Uterus (tissue), 4 donors: Measurements from ENCODE around the gene EFNA3. TPM values are rescaled to one million over a fixed set of nuclear protein-coding genes. Genes with fewer than 3 reads are reported as not detected.
A peak's percentile ranks its signal among the peaks of the same experiment; 100 is the strongest.

Source experiments
- DNase-seq, 2 donors: peaks; one replicate each; pipeline ENCODE4 v3.0.0-alpha.2; 2019 to 2020
- H3K27ac ChIP-seq, 2 donors: fragments of 200-600 bp; sonication (generic); 1 replicate in 1 of 2; 2 replicates in 1 of 2; pipeline ENCODE4 v1.5.1; 2016 to 2018
- H3K27me3 ChIP-seq, 2 donors: fragments of 200-600 bp; sonication (generic); one replicate each; pipeline ENCODE4 v1.5.1; 2018 to 2019; ENCODE audit warnings: control low read depth in 1 of 2
- H3K36me3 ChIP-seq, 2 donors: fragments of 200-600 bp; sonication (generic); one replicate each; pipeline ENCODE4 v1.5.1; 2019; ENCODE audit warnings: control low read depth in 1 of 2
- H3K4me1 ChIP-seq, 2 donors: fragments of 200-600 bp; sonication (generic); one replicate each; pipeline ENCODE4 v1.5.1; 2018 to 2019; ENCODE audit warnings: control low read depth in 1 of 2
- H3K4me3 ChIP-seq, 2 donors: fragments of 200-600 bp; sonication (generic); 1 replicate in 1 of 2; 2 replicates in 1 of 2; pipeline ENCODE4 v1.5.1; 2018 to 2019; ENCODE audit warnings: mild to moderate bottlenecking in 1 of 2
- H3K9me3 ChIP-seq, 2 donors: fragments of 200-600 bp; sonication (generic); one replicate each; pipeline ENCODE4 v1.5.1; 2019; ENCODE audit warnings: control low read depth in 1 of 2
- CTCF ChIP-seq, 4 experiments: fragments of 200-600 bp in 2 of 4; fragments of 450-650 bp in 2 of 4; sonication (generic) in 2 of 4; IDR thresholded peaks; one replicate each; pipeline ENCODE4 v1.5.1; 2016 to 2019; ENCODE audit warnings: antibody characterized with exemption in 4 of 4, mild to moderate bottlenecking in 2 of 4, moderate library complexity in 1 of 4
- POLR2A ChIP-seq, 2 donors: fragments of 450-650 bp; IDR thresholded peaks; one replicate each; pipeline ENCODE4 v1.6.1; 2016; ENCODE audit warnings: antibody characterized with exemption in 2 of 2, mild to moderate bottlenecking in 1 of 2, moderate library complexity in 1 of 2
- intact Hi-C: fragments of 100-400 bp; cut with DNase I; formaldehyde crosslinking; loops from one replicate; pipeline ENCODE4 v1.15.1; 2023; ENCODE audit warnings: low total_unique reads
- total RNA-seq, 4 donors: library from RNA; depleted of rRNA in 3 of 4; stranded (reverse); fragments of >200 nt in 3 of 4; gene quantifications; one replicate each; pipeline versions ENCODE4 v1.1.0 to v1.2.4, GENCODE V29; 2014 to 2023
- donor health status: DM: yes; HTN: yes; CAD: no.

EFNA3 gene
- total RNA-seq, 4 donors from 2014 or later = 3.2 to 7.6 (median 3.3) TPM; not detected in 1

- no peaks in the 10 kb centered on the region for H3K27me3 ChIP-seq
- DNase-seq = no peak
- TF ChIP-seq CTCF (IDR thresholded peaks at IDR 0.05) = no peak
- TF ChIP-seq POLR2A (IDR thresholded peaks at IDR 0.05) = no peak
- no peaks in the 10 kb centered on the region for H3K36me3 ChIP-seq
- peaks cover 0 to 16% of the 10 kb centered on the region in 2 donors for H3K4me1 ChIP-seq
- H3K4me3 ChIP-seq = peak overlapping the region; percentile 63 to 97
- H3K9me3 ChIP-seq = no peaks in the 10 kb centered on the region
- peak overlapping the region; percentile 63 to 87 for H3K27ac ChIP-seq
- intact Hi-C loops = no loop called here
Measured at GRCh38 chr1:155064111-155064831, 14.4 kb upstream of the EFNA3 start.

- Histone ChIP-seq H3K27me3 (no peaks in the 10 kb centered on the region), H3K4me3 (no peak overlapping the region), H3K4me1 (peaks cover 0 to 16% of the 10 kb centered on the region in 2 donors), H3K36me3 (no peaks in the 10 kb centered on the region), H3K27ac (no peak overlapping the region), H3K9me3 (no peaks in the 10 kb centered on the region)
- TF ChIP-seq CTCF (IDR thresholded peaks at IDR 0.05) (no peak), POLR2A (IDR thresholded peaks at IDR 0.05) (no peak)
- intact Hi-C loops = no loop called here
- DNase-seq = no peak
Measured at GRCh38 chr1:155064832-155065429, 13.7 kb upstream of the EFNA3 start.

GRCh38 chr1:155066777-155067176, 11.9 kb upstream of the EFNA3 start:
- H3K4me1 ChIP-seq = peaks cover 0 to 18% of the 10 kb centered on the region in 2 donors
- intact Hi-C loops = no loop called here
- H3K9me3 ChIP-seq = no peaks in the 10 kb centered on the region
- no peaks in the 10 kb centered on the region for H3K36me3 ChIP-seq
- TF ChIP-seq CTCF (IDR thresholded peaks at IDR 0.05) (no peak), POLR2A (IDR thresholded peaks at IDR 0.05) (no peak)
- H3K4me3 ChIP-seq = no peak overlapping the region
- H3K27me3 ChIP-seq = no peaks in the 10 kb centered on the region
- DNase-seq = no peak
- H3K27ac ChIP-seq = no peak overlapping the region

- no peaks in the 10 kb centered on the region for H3K27me3 ChIP-seq
- TF ChIP-seq POLR2A (IDR thresholded peaks at IDR 0.05) (no peak), CTCF (IDR thresholded peaks at IDR 0.05) (no peak)
- DNase-seq = no peak
- H3K27ac ChIP-seq = no peak overlapping the region
- intact Hi-C loops = no loop called here
- H3K4me3 ChIP-seq = no peak overlapping the region
- H3K9me3 ChIP-seq = no peaks in the 10 kb centered on the region
- no peaks in the 10 kb centered on the region for H3K36me3 ChIP-seq
- H3K4me1 ChIP-seq = peaks cover 0 to 5% of the 10 kb centered on the region in 2 donors
Measured at GRCh38 chr1:155068599-155068998, 10.0 kb upstream of the EFNA3 start.

- DNase-seq = no peak
- H3K36me3 ChIP-seq = no peaks in the 10 kb centered on the region
- intact Hi-C loops = no loop called here
- TF ChIP-seq CTCF (IDR thresholded peaks at IDR 0.05) (no peak), POLR2A (IDR thresholded peaks at IDR 0.05) (no peak)
- H3K4me1 ChIP-seq = peaks cover 0 to 5% of the 10 kb centered on the region in 2 donors
- H3K27me3 ChIP-seq = no peaks in the 10 kb centered on the region
- H3K9me3 ChIP-seq = no peaks in the 10 kb centered on the region
- no peak overlapping the region for H3K4me3 ChIP-seq
- no peak overlapping the region for H3K27ac ChIP-seq
Measured at GRCh38 chr1:155069551-155070157, 9.0 kb upstream of the EFNA3 start.
